ENCODE results near the gene MMP17. TPM values are rescaled to one million over a fixed set of nuclear protein-coding genes. Genes with fewer than 3 reads are reported as not detected.

MMP17 gene
- polyA plus RNA-seq, 6 donors from 2014 or later, result 6.4 to 42.8 (median 10.4) TPM

GRCh38 chr12:131794573-131794972, 33.6 kb upstream of the MMP17 start:
- Mint-ChIP-seq H3K4me1 (peaks cover 18 to 35% (median 21%) of the 10 kb centered on the region in 3 donors), H3K27me3 (no peaks in the 10 kb centered on the region), H3K4me3 (no peak overlapping the region), H3K36me3 (peaks cover 6 to 8% of the 10 kb centered on the region in 2 donors), H3K27ac (peak overlapping the region in 2 of 6 donors; percentile 83 to 88), H3K9me3 (no peaks in the 10 kb centered on the region)
- ATAC-seq (ENCODE audit: low read depth in 2 of 2) (no peak), DNase-seq (no peak)

- Mint-ChIP-seq H3K27ac (peak overlapping the region in 2 of 6 donors; percentile 7 to 20), H3K4me3 (peak overlapping the region in 2 of 8 donors; percentile 60 to 70), H3K9me3 (no peaks in the 10 kb centered on the region), H3K36me3 (peaks cover 3 to 6% of the 10 kb centered on the region in 2 donors), H3K4me1 (peaks cover 15 to 35% (median 21%) of the 10 kb centered on the region in 3 donors), H3K27me3 (no peaks in the 10 kb centered on the region)
- DNase-seq (no peak), ATAC-seq (ENCODE audit: low read depth in 2 of 2) (no peak)
These were observed 33.1 kb upstream of the MMP17 start for GRCh38 chr12:131795064-131795463.

GRCh38 chr12:131795690-131796410, 32.3 kb upstream of the MMP17 start:
- ATAC-seq (ENCODE audit: low read depth in 2 of 2) (peak; percentile 30 to 46), DNase-seq (no peak)
- H3K4me1 Mint-ChIP-seq, result peaks cover 17 to 35% (median 21%) of the 10 kb centered on the region in 3 donors
- peak overlapping the region; percentile 54 to 93 (median 84) for H3K27ac Mint-ChIP-seq
- H3K4me3 Mint-ChIP-seq, result peak overlapping the region in 7 of 8 donors; percentile 63 to 86 (median 75)
- H3K36me3 Mint-ChIP-seq, result peaks cover 0 to 6% of the 10 kb centered on the region in 2 donors
- no peaks in the 10 kb centered on the region for H3K9me3 Mint-ChIP-seq
- no peaks in the 10 kb centered on the region for H3K27me3 Mint-ChIP-seq

- no peak for ATAC-seq (ENCODE audit: low read depth in 2 of 2)
- Mint-ChIP-seq H3K4me3 (peak overlapping the region in 6 of 8 donors; percentile 63 to 86 (median 70)), H3K9me3 (no peaks in the 10 kb centered on the region), H3K4me1 (peaks cover 19 to 35% (median 21%) of the 10 kb centered on the region in 3 donors), H3K27me3 (no peaks in the 10 kb centered on the region), H3K36me3 (peaks cover 0 to 6% of the 10 kb centered on the region in 2 donors), H3K27ac (peak overlapping the region in 5 of 6 donors; percentile 71 to 93 (median 88))
- no peak for DNase-seq
These were observed 31.8 kb upstream of the MMP17 start for GRCh38 chr12:131796411-131796736.

- H3K36me3 Mint-ChIP-seq, result peaks cover 0 to 6% of the 10 kb centered on the region in 2 donors
These were observed 31.2 kb upstream of the MMP17 start for GRCh38 chr12:131796754-131797587.

GRCh38 chr12:131797588-131797934, 30.6 kb upstream of the MMP17 start:
- DNase-seq (no peak), ATAC-seq (ENCODE audit: low read depth in 2 of 2) (no peak)
- H3K27me3 Mint-ChIP-seq, result no peaks in the 10 kb centered on the region
- peaks cover 0 to 6% of the 10 kb centered on the region in 2 donors for H3K36me3 Mint-ChIP-seq
- H3K4me3 Mint-ChIP-seq, result no peak overlapping the region
- peak overlapping the region in 1 of 6 donors; percentile 75 for H3K27ac Mint-ChIP-seq
- H3K9me3 Mint-ChIP-seq, result no peaks in the 10 kb centered on the region
- H3K4me1 Mint-ChIP-seq, result peaks cover 19 to 35% (median 21%) of the 10 kb centered on the region in 3 donors

More at GRCh38 chr12:131796754-131797587, 31.2 kb upstream of the MMP17 start:
- DNase-seq (no peak), ATAC-seq (ENCODE audit: low read depth in 2 of 2) (no peak)
- Mint-ChIP-seq H3K27me3 (no peaks in the 10 kb centered on the region), H3K9me3 (no peaks in the 10 kb centered on the region), H3K4me3 (peak overlapping the region in 1 of 8 donors; percentile 86), H3K4me1 (peaks cover 19 to 35% (median 21%) of the 10 kb centered on the region in 3 donors), H3K27ac (peak overlapping the region in 3 of 6 donors; percentile 81 to 93 (median 83))

GRCh38 chr12:131799195-131799594, 29.0 kb upstream of the MMP17 start:
- H3K9me3 Mint-ChIP-seq, result no peaks in the 10 kb centered on the region

GRCh38 chr12:131799828-131800593, 28.2 kb upstream of the MMP17 start:
- Mint-ChIP-seq H3K4me1 (peaks cover 26 to 42% (median 27%) of the 10 kb centered on the region in 3 donors), H3K4me3 (no peak overlapping the region), H3K9me3 (no peaks in the 10 kb centered on the region), H3K36me3 (peaks cover 0 to 6% of the 10 kb centered on the region in 2 donors), H3K27me3 (no peaks in the 10 kb centered on the region), H3K27ac (peak overlapping the region in 1 of 6 donors; percentile 72)
- DNase-seq, result no peak
- no peak for ATAC-seq (ENCODE audit: low read depth in 2 of 2)

More at GRCh38 chr12:131799195-131799594, 29.0 kb upstream of the MMP17 start:
- Mint-ChIP-seq H3K4me1 (peaks cover 23 to 40% (median 26%) of the 10 kb centered on the region in 3 donors), H3K27ac (peak overlapping the region in 1 of 6 donors; percentile 70), H3K4me3 (no peak overlapping the region), H3K27me3 (no peaks in the 10 kb centered on the region), H3K36me3 (peaks cover 0 to 6% of the 10 kb centered on the region in 2 donors)
- DNase-seq (no peak), ATAC-seq (ENCODE audit: low read depth in 2 of 2) (no peak)

- Mint-ChIP-seq H3K36me3 (peaks cover 0 to 6% of the 10 kb centered on the region in 2 donors), H3K27me3 (no peaks in the 10 kb centered on the region), H3K4me3 (no peak overlapping the region), H3K9me3 (peaks cover 0 to 2% (median 0%) of the 10 kb centered on the region in 7 donors), H3K27ac (peak overlapping the region in 2 of 6 donors; percentile 82 to 84), H3K4me1 (peaks cover 21 to 40% (median 21%) of the 10 kb centered on the region in 3 donors)
- ATAC-seq (ENCODE audit: low read depth in 2 of 2) (no peak), DNase-seq (no peak)
These were observed 27.5 kb upstream of the MMP17 start for GRCh38 chr12:131800594-131801135.

- H3K4me3 Mint-ChIP-seq, result no peak overlapping the region
- H3K36me3 Mint-ChIP-seq, result peaks cover 0 to 6% of the 10 kb centered on the region in 2 donors
- peaks cover 0 to 2% (median 0%) of the 10 kb centered on the region in 7 donors for H3K9me3 Mint-ChIP-seq
- DNase-seq (no peak), ATAC-seq (ENCODE audit: low read depth in 2 of 2) (no peak)
- no peaks in the 10 kb centered on the region for H3K27me3 Mint-ChIP-seq
- peaks cover 14 to 36% (median 15%) of the 10 kb centered on the region in 3 donors for H3K4me1 Mint-ChIP-seq
- no peak overlapping the region for H3K27ac Mint-ChIP-seq
These were observed 26.8 kb upstream of the MMP17 start for GRCh38 chr12:131801254-131801866.

GRCh38 chr12:131803961-131804521, 24.2 kb upstream of the MMP17 start:
- H3K36me3 Mint-ChIP-seq, result no peaks in the 10 kb centered on the region

GRCh38 chr12:131805421-131805820, 22.8 kb upstream of the MMP17 start:
- no peaks in the 10 kb centered on the region for H3K27me3 Mint-ChIP-seq
- peak overlapping the region in 1 of 8 donors; percentile 32 for H3K4me3 Mint-ChIP-seq
- ATAC-seq (ENCODE audit: low read depth in 2 of 2) (no peak), DNase-seq (no peak)
- H3K4me1 Mint-ChIP-seq, result peaks cover 8 to 24% (median 12%) of the 10 kb centered on the region in 3 donors
- H3K9me3 Mint-ChIP-seq, result peaks cover 0 to 4% (median 0%) of the 10 kb centered on the region in 7 donors
- H3K27ac Mint-ChIP-seq, result no peak overlapping the region
- H3K36me3 Mint-ChIP-seq, result no peaks in the 10 kb centered on the region

More at GRCh38 chr12:131803961-131804521, 24.2 kb upstream of the MMP17 start:
- Mint-ChIP-seq H3K4me1 (peaks cover 9 to 28% (median 12%) of the 10 kb centered on the region in 3 donors), H3K9me3 (peaks cover 0 to 2% (median 0%) of the 10 kb centered on the region in 7 donors), H3K4me3 (peak overlapping the region in 2 of 8 donors; percentile 65 to 66), H3K27ac (peak overlapping the region in 3 of 6 donors; percentile 70 to 92 (median 86)), H3K27me3 (no peaks in the 10 kb centered on the region)
- no peak for DNase-seq
- peak; percentile 34 to 36 for ATAC-seq (ENCODE audit: low read depth in 2 of 2)

Data from naive B cell (primary cell).